Measurements from ENCODE around the gene GLIS1. TPM values are rescaled to one million over a fixed set of nuclear protein-coding genes. Genes with fewer than 3 reads are reported as not detected.
A peak's percentile ranks its signal among the peaks of the same experiment; 100 is the strongest.

The GLIS1 gene
- total RNA-seq, 1 experiment from 2014 or later: 0.24 TPM

- no peak overlapping the region for H3K4me3 Mint-ChIP-seq
- peaks cover 14% of the 10 kb centered on the region for H3K4me1 Mint-ChIP-seq
- no peak for DNase-seq (ENCODE audit: low spot score)
- H3K27me3 Mint-ChIP-seq (ENCODE audit: low read depth): peaks cover 2% of the 10 kb centered on the region; the same call in 1 of the 2 replicates
- ChIA-PET CTCF (interaction anchor here (1.0 kb wide), 1 partner anchor 63 kb away, joined by 3 read pairs; no protein-coding TSS in a partner anchor), POLR2A (no interaction called here)
- H3K36me3 Mint-ChIP-seq: no peaks in the 10 kb centered on the region
- H3K9me3 Mint-ChIP-seq: no peaks in the 10 kb centered on the region
- H3K27ac Mint-ChIP-seq: no peak overlapping the region
- no peak for ATAC-seq
- TF ChIP-seq ESRRA (CRISPR knock-in tag; IDR thresholded peaks at IDR 0.05; ENCODE audit: borderline replicate concordance) (no peak), E2F5 (CRISPR knock-in tag; IDR thresholded peaks at IDR 0.05) (no peak), TEAD1 (CRISPR knock-in tag; IDR thresholded peaks at IDR 0.05) (no peak), MAX (CRISPR knock-in tag; IDR thresholded peaks at IDR 0.05) (no peak)
Measured at GRCh38 chr1:53549287-53549686, 189.7 kb downstream of the GLIS1 start.

- CTCF ChIA-PET: interaction anchor here (1.3 kb wide), 1 partner anchor 29 kb away, joined by 3 read pairs; no protein-coding TSS in a partner anchor
- TF ChIP-seq TP53 (CRISPR knock-in tag; IDR thresholded peaks at IDR 0.05) (no peak), ZNF423 (CRISPR knock-in tag; IDR thresholded peaks at IDR 0.05) (no peak), TEAD4 (CRISPR knock-in tag; IDR thresholded peaks at IDR 0.05) (no peak), USF1 (CRISPR knock-in tag; IDR thresholded peaks at IDR 0.05) (no peak), MLX (CRISPR knock-in tag; IDR thresholded peaks at IDR 0.05) (no peak)
- no peaks in the 10 kb centered on the region for H3K27me3 Mint-ChIP-seq (ENCODE audit: low read depth)
- H3K9me3 Mint-ChIP-seq: no peaks in the 10 kb centered on the region
- H3K4me3 Mint-ChIP-seq: no peak overlapping the region
- POLR2A ChIA-PET: no interaction called here
- ATAC-seq (no peak), DNase-seq (ENCODE audit: low spot score) (peak; percentile 10)
- peaks cover 12% of the 10 kb centered on the region for H3K4me1 Mint-ChIP-seq
- no peak overlapping the region for H3K27ac Mint-ChIP-seq
- no peaks in the 10 kb centered on the region for H3K36me3 Mint-ChIP-seq
Measured at GRCh38 chr1:53548031-53548491, 190.9 kb downstream of the GLIS1 start.

GRCh38 chr1:53547231-53547790 lies 191.7 kb downstream of the GLIS1 start:
- Mint-ChIP-seq H3K9me3 (no peaks in the 10 kb centered on the region), H3K27ac (no peak overlapping the region), H3K4me3 (no peak overlapping the region), H3K4me1 (peaks cover 6% of the 10 kb centered on the region), H3K36me3 (no peaks in the 10 kb centered on the region), H3K27me3 (ENCODE audit: low read depth) (no peaks in the 10 kb centered on the region)
- POLR2A ChIA-PET: no interaction called here
- CTCF ChIA-PET: no interaction called here
- ATAC-seq (no peak), DNase-seq (ENCODE audit: low spot score) (peak; percentile 7)
- TF ChIP-seq TCF7 (CRISPR knock-in tag; IDR thresholded peaks at IDR 0.05; ENCODE audit: low read depth): no peak
- no peak for TF ChIP-seq MLX (CRISPR knock-in tag; IDR thresholded peaks at IDR 0.05)
- TF ChIP-seq PRDM15 (CRISPR knock-in tag; IDR thresholded peaks at IDR 0.05): no peak
- no peak for TF ChIP-seq EMX1 (CRISPR knock-in tag; IDR thresholded peaks at IDR 0.05)
- no peak for TF ChIP-seq SMAD4 (CRISPR knock-in tag; IDR thresholded peaks at IDR 0.05)
- no peak for TF ChIP-seq NR3C1 (CRISPR knock-in tag; conservative IDR thresholded peaks at IDR 0.05; ENCODE audit: low read depth)
- no peak for TF ChIP-seq ZNF121 (CRISPR knock-in tag; IDR thresholded peaks at IDR 0.05)
- no peak for TF ChIP-seq TP53 (CRISPR knock-in tag; IDR thresholded peaks at IDR 0.05)
- no peak for TF ChIP-seq RELA (CRISPR knock-in tag; IDR thresholded peaks at IDR 0.05; ENCODE audit: borderline replicate concordance)
- no peak for TF ChIP-seq NFYB (CRISPR knock-in tag; conservative IDR thresholded peaks at IDR 0.05; ENCODE audit: low read depth)
- no peak for TF ChIP-seq E2F1 (CRISPR knock-in tag; IDR thresholded peaks at IDR 0.05)
- TF ChIP-seq ZNF281 (CRISPR knock-in tag; IDR thresholded peaks at IDR 0.05): no peak
- TF ChIP-seq MYBL2 (CRISPR knock-in tag; IDR thresholded peaks at IDR 0.05): no peak
